Mesothelial cell of epicardium (in vitro differentiated cells): ENCODE results near the gene NAA16. TPM values are rescaled to one million over a fixed set of nuclear protein-coding genes. Genes with fewer than 3 reads are reported as not detected.

Source experiments
- DNase-seq, 2 experiments: peaks; one replicate each; pipeline ENCODE4 v3.0.0; 2021; ENCODE audit warnings: low spot score in 2 of 2; ENCODE audit not compliant: unreplicated experiment in 2 of 2
- H3K27ac Mint-ChIP-seq: 2 replicates; pipeline ENCODE4 v1.8.0; 2021; ENCODE audit warnings: mixed read lengths
- H3K27me3 Mint-ChIP-seq: 2 replicates; pipeline ENCODE4 v1.8.0; 2021; ENCODE audit warnings: low read depth, mixed read lengths
- H3K36me3 Mint-ChIP-seq: 2 replicates; pipeline ENCODE4 v1.8.0; 2021; ENCODE audit warnings: mixed read lengths
- H3K4me1 Mint-ChIP-seq: 2 replicates; pipeline ENCODE4 v1.8.0; 2021; ENCODE audit warnings: mixed read lengths
- H3K4me3 Mint-ChIP-seq: 2 replicates; pipeline ENCODE4 v1.8.0; 2021; ENCODE audit warnings: mild to moderate bottlenecking, moderate library complexity, mixed read lengths
- H3K9me3 Mint-ChIP-seq: 2 replicates; pipeline ENCODE4 v1.8.0; 2021; ENCODE audit warnings: mixed read lengths
- total RNA-seq: library from RNA; stranded (reverse); gene quantifications from 3 replicates; pipeline ENCODE4 v1.2.1, GENCODE V29; 2021
- TF ChIP-seq, protein P1 (sequence below): fragments of 200-600 bp; sonication (generic); IDR thresholded peaks from one replicate; pipeline ENCODE4 v1.5.0; 2021; ENCODE audit warnings: antibody characterized with exemption; ENCODE audit not compliant: unreplicated experiment

Gene NAA16
- total RNA-seq, 1 donor from 2014 or later = 40.0 TPM

DNA sequence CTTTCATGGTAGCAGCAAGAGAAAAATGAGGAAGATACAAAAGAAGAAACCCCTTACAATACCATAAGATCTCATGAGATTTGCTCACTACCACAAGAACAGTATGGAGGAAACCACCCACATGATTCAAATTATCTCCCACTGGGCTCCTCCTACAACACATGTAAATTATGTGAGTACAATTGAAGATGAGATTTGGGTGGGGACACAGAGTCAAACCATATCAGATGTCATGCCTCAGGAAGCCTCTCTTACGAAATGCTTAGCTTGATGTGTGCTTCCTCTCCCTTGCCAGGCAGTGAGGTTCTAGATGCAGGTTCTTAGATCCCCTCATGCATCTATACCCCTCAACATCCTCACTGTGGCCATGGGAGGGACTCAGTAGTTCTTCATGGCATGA, 83.1 kb downstream of the NAA16 start:
- DNase-seq = no peak
- TF ChIP-seq, protein P1, sequence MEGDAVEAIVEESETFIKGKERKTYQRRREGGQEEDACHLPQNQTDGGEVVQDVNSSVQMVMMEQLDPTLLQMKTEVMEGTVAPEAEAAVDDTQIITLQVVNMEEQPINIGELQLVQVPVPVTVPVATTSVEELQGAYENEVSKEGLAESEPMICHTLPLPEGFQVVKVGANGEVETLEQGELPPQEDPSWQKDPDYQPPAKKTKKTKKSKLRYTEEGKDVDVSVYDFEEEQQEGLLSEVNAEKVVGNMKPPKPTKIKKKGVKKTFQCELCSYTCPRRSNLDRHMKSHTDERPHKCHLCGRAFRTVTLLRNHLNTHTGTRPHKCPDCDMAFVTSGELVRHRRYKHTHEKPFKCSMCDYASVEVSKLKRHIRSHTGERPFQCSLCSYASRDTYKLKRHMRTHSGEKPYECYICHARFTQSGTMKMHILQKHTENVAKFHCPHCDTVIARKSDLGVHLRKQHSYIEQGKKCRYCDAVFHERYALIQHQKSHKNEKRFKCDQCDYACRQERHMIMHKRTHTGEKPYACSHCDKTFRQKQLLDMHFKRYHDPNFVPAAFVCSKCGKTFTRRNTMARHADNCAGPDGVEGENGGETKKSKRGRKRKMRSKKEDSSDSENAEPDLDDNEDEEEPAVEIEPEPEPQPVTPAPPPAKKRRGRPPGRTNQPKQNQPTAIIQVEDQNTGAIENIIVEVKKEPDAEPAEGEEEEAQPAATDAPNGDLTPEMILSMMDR = no peak
- H3K27me3 Mint-ChIP-seq = no peaks in the 10 kb centered on the region
- H3K27ac Mint-ChIP-seq = no peak overlapping the region
- no peak overlapping the region for H3K4me3 Mint-ChIP-seq
- H3K4me1 Mint-ChIP-seq = no peaks in the 10 kb centered on the region
- H3K9me3 Mint-ChIP-seq = peaks cover 5% of the 10 kb centered on the region
- H3K36me3 Mint-ChIP-seq = no peaks in the 10 kb centered on the region

DNA sequence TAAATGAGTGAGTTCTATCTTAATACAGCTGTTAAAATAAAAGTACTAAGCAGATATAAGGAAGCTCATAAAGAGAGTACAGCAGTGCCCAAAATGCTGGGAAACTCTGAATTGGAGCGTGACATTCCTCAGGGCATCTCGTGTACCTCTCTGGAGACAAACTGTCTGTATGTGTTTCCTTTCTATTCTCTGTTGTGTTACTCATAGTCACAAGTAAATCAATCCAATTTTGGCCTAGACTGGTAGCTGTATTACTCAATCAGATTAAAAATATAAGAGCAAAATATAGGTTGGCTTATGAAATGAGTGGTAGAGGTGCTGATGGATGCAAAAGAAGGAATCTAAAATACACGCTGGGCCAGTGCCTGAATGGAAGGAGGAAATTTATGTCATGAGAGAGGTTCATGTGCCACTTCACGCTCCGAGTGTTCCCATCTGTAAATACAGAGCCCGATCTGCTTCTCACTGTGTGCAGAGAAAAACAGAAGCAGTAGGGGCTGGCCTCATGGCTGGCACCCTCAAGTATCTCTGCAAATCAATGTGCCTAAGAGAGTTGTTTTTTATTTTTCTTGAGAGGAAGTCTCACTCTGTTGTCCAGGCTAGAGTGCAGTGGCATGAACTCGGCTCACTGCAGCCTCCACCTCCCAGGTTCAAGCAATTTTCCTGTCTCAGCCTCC, 87.6 kb downstream of the NAA16 start:
- Mint-ChIP-seq H3K4me1 (no peaks in the 10 kb centered on the region), H3K27ac (no peak overlapping the region), H3K9me3 (peaks cover 4% of the 10 kb centered on the region), H3K27me3 (no peaks in the 10 kb centered on the region), H3K4me3 (no peak overlapping the region), H3K36me3 (no peaks in the 10 kb centered on the region)
- TF ChIP-seq, protein P1 = no peak
- DNase-seq = no peak

DNA sequence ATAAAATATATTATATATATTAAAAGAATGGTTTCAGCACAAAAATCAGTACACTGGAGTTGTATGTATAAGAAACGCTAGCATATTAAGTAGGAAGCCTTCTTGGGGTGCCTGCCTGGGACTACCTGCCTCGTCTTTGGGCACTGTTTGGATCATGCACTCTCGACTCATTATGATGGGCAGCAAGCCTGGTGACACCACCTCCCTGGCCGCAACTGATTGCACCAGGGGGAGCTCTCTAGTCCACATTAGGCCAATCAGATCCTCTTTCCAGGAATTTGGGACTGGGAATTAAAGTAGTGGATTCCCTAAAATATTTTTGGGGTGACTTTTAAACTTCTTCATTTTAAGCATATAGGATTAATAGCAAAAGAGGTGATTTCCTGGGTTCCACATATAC, 90.3 kb downstream of the NAA16 start:
- Mint-ChIP-seq H3K9me3 (no peaks in the 10 kb centered on the region), H3K4me1 (no peaks in the 10 kb centered on the region), H3K36me3 (no peaks in the 10 kb centered on the region), H3K27ac (no peak overlapping the region), H3K27me3 (no peaks in the 10 kb centered on the region), H3K4me3 (no peak overlapping the region)
- no peak for DNase-seq
- TF ChIP-seq, protein P1 = no peak

DNA sequence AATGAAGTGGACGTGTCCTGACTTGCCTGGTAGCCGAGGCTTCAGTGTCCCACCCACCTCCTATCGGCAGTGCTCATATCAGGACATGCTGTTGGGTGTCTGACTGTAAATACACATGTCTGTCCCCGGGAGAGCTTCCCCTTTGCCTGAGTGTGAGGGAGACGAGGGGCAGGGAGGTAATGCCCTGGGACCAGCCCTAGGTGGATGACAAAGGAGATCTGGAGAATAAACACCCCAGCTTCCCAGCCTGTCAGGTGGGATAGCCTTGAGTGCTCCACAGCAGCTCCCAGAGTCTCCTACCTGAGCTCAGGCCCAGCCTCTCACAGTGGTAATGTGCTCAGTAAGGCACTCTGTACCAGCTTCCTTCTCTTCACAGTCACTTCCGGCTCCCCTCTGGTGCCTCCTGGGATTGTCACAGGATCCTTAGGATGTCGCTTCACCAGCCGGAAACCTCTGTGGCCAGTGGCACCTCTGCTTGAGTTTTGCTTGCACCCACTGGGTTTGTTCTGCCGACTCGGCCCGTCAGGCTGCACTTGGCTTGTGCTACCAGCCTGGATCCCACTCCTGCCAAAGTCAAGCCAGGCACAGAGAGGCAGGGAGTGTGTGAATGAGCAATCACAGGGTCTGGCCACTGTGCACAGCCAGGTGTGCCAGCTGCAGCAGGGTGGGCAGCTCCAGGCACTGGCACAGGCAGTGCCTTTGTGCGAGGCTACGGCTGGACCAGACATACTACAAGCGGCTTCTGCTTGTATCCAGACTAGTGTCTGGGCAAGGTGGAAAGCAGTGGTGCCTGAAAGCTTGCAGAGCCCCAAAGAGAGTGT, 91.8 kb downstream of the NAA16 start:
- Mint-ChIP-seq H3K36me3 (no peaks in the 10 kb centered on the region), H3K27me3 (no peaks in the 10 kb centered on the region), H3K4me3 (no peak overlapping the region), H3K27ac (no peak overlapping the region), H3K4me1 (no peaks in the 10 kb centered on the region), H3K9me3 (peaks cover 5% of the 10 kb centered on the region)
- DNase-seq = no peak
- TF ChIP-seq, protein P1 = no peak

DNA sequence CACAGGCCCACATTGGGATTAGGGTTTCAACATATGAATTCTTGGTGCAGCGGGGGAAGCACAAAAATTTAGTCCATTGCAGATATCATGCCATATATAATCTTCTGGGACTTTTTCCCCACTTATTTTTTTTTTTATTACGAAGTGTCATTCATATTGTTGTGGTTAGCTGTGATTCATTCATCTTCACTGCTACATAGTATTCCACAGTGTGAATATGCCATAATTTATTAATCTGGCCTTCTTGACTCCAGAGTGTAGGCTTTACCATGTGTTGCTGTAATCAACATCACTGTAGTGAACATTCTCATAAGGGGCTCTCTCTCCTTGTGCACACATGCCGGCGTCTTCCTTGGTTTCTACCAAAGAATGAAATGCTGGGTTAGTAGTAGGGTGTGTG, 92.9 kb downstream of the NAA16 start:
- DNase-seq = no peak
- H3K4me1 Mint-ChIP-seq = no peaks in the 10 kb centered on the region
- no peak overlapping the region for H3K4me3 Mint-ChIP-seq
- H3K27me3 Mint-ChIP-seq = no peaks in the 10 kb centered on the region
- peaks cover 10% of the 10 kb centered on the region for H3K9me3 Mint-ChIP-seq
- TF ChIP-seq, protein P1 = no peak
- H3K27ac Mint-ChIP-seq = no peak overlapping the region
- H3K36me3 Mint-ChIP-seq = no peaks in the 10 kb centered on the region
